Measurements from ENCODE around the gene CHI3L2.

- no peak for TF ChIP-seq EZH2 (optimal IDR thresholded peaks at IDR 0.05; ENCODE audit: low read depth, low read length)
- TF ChIP-seq CTCF (IDR thresholded peaks at IDR 0.05; ENCODE audit: low read length), result no peak
These were observed 10.7 kb downstream of the CHI3L2 start for GRCh38 chr1:111238056-111238795.
